Measurements from ENCODE around the gene CLCN6.

Gene CLCN6

DNA sequence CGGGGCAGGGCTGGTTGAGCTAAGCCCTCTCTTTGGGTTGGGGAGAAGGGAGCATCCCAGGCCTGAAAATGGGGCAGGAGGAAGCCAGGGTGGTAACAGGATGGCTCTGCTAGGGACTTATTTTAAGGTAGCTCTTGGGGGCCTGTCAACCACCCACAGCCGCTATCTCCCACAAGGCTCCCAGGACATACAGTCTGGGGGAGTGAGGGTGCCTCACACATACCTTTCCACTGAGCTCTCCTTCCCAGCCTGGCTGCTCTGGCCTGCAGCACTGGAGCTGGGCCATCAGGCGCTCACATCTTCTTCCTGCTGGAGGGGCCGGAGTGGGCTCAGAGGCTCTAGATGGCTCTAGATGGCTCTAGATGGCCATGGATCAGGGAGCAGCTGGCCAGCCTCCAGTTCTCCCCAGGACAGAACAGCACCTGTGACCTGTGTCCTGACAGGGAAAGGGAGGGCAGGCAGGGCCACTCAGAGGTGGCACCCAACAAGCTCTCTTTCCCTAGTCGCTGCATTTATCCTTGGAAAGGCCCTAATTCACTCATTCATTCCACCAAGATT lies 63.7 kb downstream of the CLCN6 start:
- TF ChIP-seq POLR2AphosphoS5 (IDR thresholded peaks at IDR 0.05; ENCODE audit: low read depth) = no peak
- TF ChIP-seq SPI1 (IDR thresholded peaks at IDR 0.05; ENCODE audit: borderline replicate concordance, low read depth) = no peak

DNA sequence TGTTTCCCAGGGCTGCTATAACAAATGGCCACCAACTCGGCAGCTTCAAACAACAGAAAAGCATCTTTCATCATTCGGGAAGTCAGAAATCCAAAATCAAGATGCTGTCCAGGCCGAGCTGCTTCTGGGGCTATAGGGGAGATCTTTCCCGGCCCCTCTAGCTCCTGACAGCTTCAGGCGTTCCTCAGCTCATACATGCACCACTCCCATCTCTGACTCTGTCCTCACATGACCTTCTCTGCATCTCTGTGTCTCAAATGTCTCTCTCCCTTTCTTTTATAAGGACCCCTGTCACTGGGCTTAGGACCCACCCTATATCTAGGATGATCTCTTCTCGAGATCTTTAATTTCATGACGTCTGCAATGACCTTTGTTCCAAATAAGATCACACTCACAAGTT lies 66.6 kb downstream of the CLCN6 start:
- Histone ChIP-seq H3K27ac (replicated peaks) (no peak overlapping the region), H3K4me3 (replicated peaks; ENCODE audit: insufficient read depth, low read length) (no peak overlapping the region), H3K27me3 (ENCODE audit: insufficient read depth, poor library complexity, severe bottlenecking) (no peaks in the 10 kb centered on the region)
- DNase-seq (ENCODE audit: low read depth in 1 of 2, low spot score in 1 of 2) = no peak
- TF ChIP-seq SPI1 (IDR thresholded peaks at IDR 0.05; ENCODE audit: borderline replicate concordance, low read depth) = no peak
- no peak for TF ChIP-seq GABPA (IDR thresholded peaks at IDR 0.05; ENCODE audit: low read depth)
- TF ChIP-seq, protein P1, sequence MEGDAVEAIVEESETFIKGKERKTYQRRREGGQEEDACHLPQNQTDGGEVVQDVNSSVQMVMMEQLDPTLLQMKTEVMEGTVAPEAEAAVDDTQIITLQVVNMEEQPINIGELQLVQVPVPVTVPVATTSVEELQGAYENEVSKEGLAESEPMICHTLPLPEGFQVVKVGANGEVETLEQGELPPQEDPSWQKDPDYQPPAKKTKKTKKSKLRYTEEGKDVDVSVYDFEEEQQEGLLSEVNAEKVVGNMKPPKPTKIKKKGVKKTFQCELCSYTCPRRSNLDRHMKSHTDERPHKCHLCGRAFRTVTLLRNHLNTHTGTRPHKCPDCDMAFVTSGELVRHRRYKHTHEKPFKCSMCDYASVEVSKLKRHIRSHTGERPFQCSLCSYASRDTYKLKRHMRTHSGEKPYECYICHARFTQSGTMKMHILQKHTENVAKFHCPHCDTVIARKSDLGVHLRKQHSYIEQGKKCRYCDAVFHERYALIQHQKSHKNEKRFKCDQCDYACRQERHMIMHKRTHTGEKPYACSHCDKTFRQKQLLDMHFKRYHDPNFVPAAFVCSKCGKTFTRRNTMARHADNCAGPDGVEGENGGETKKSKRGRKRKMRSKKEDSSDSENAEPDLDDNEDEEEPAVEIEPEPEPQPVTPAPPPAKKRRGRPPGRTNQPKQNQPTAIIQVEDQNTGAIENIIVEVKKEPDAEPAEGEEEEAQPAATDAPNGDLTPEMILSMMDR (IDR thresholded peaks at IDR 0.05; ENCODE audit: insufficient read depth, low read length) = no peak
- TF ChIP-seq, protein P2, sequence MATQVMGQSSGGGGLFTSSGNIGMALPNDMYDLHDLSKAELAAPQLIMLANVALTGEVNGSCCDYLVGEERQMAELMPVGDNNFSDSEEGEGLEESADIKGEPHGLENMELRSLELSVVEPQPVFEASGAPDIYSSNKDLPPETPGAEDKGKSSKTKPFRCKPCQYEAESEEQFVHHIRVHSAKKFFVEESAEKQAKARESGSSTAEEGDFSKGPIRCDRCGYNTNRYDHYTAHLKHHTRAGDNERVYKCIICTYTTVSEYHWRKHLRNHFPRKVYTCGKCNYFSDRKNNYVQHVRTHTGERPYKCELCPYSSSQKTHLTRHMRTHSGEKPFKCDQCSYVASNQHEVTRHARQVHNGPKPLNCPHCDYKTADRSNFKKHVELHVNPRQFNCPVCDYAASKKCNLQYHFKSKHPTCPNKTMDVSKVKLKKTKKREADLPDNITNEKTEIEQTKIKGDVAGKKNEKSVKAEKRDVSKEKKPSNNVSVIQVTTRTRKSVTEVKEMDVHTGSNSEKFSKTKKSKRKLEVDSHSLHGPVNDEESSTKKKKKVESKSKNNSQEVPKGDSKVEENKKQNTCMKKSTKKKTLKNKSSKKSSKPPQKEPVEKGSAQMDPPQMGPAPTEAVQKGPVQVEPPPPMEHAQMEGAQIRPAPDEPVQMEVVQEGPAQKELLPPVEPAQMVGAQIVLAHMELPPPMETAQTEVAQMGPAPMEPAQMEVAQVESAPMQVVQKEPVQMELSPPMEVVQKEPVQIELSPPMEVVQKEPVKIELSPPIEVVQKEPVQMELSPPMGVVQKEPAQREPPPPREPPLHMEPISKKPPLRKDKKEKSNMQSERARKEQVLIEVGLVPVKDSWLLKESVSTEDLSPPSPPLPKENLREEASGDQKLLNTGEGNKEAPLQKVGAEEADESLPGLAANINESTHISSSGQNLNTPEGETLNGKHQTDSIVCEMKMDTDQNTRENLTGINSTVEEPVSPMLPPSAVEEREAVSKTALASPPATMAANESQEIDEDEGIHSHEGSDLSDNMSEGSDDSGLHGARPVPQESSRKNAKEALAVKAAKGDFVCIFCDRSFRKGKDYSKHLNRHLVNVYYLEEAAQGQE (IDR thresholded peaks at IDR 0.05; ENCODE audit: insufficient replicate concordance, low read depth) = no peak
- TF ChIP-seq POLR2AphosphoS5 (IDR thresholded peaks at IDR 0.05; ENCODE audit: low read depth) = no peak

More for the DNA sequence above, 63.7 kb downstream of the CLCN6 start:
- H3K4me3 ChIP-seq (replicated peaks; ENCODE audit: insufficient read depth, low read length) = no peak overlapping the region
- H3K27me3 ChIP-seq (ENCODE audit: insufficient read depth, poor library complexity, severe bottlenecking) = no peaks in the 10 kb centered on the region
- DNase-seq (ENCODE audit: low read depth in 1 of 2, low spot score in 1 of 2) = no peak
- no peak overlapping the region for H3K27ac ChIP-seq (replicated peaks)

DNA sequence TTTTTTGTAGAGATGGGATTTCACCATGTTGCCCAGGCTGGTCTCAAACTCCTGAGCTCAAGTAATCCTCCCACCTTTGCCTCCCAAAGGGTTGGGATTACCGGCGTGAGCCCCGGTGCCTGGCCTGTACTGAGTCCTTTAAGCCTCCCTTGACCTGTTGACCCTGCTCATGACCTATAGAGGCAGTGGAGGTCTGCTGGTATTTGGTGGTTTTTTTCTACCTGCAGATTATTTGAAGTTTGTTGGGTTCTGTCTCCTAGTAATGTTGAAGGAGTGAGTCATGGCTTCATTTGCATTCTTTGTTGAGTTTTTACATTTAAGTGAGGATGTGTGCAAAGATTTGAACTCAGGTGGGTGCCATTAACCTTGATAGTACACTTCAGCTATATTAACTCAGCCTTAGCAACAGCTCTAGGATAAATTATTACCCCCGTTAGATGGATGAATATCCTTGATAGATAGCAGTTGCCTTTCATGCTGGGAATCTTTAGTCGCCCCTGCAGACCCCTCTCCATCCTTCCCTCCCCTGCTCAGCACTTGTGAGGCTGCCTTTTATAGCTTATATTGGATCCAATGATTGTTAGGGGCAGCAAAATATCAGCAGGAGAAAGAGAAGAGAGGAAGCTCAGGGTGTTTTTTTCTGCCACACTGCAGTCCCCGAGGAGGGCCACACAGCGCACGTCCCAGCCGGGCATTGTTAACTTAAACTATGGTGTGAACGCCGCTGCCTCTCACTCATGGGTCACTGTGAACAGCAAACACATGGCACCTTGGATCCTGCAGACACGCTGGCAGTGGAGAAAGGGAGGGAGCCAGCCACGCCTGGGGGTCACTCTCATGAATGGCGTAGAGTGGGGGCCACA lies 67.6 kb downstream of the CLCN6 start:
- Histone ChIP-seq H3K4me3 (replicated peaks; ENCODE audit: insufficient read depth, low read length) (no peak overlapping the region), H3K27me3 (ENCODE audit: insufficient read depth, poor library complexity, severe bottlenecking) (no peaks in the 10 kb centered on the region), H3K27ac (replicated peaks) (no peak overlapping the region)
- DNase-seq (ENCODE audit: low read depth in 1 of 2, low spot score in 1 of 2) = no peak
- TF ChIP-seq, protein P1 (IDR thresholded peaks at IDR 0.05; ENCODE audit: insufficient read depth, low read length) = no peak
- TF ChIP-seq GABPA (IDR thresholded peaks at IDR 0.05; ENCODE audit: low read depth) = no peak
- TF ChIP-seq, protein P2 (IDR thresholded peaks at IDR 0.05; ENCODE audit: insufficient replicate concordance, low read depth) = no peak
- TF ChIP-seq SPI1 (IDR thresholded peaks at IDR 0.05; ENCODE audit: borderline replicate concordance, low read depth) = no peak
- TF ChIP-seq POLR2AphosphoS5 (IDR thresholded peaks at IDR 0.05; ENCODE audit: low read depth) = no peak

DNA sequence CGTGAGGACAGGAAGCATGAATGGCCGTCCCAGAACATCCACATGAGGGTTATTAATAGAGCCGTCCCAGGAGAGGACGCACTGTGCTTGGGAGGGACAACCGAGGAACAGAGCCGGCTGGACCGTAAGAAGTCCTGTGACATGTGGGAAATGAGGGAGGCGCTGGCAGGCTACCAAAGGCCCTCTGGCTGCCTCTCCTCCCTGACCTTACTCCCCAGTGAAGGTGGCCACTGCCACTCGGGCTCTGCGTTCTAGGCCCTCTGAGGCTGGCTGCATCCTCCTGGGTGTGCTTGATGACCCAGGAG lies 68.2 kb downstream of the CLCN6 start:
- TF ChIP-seq, protein P1 (IDR thresholded peaks at IDR 0.05; ENCODE audit: insufficient read depth, low read length) = no peak
- TF ChIP-seq SPI1 (IDR thresholded peaks at IDR 0.05; ENCODE audit: borderline replicate concordance, low read depth) = no peak
- TF ChIP-seq POLR2AphosphoS5 (IDR thresholded peaks at IDR 0.05; ENCODE audit: low read depth) = no peak
- TF ChIP-seq GABPA (IDR thresholded peaks at IDR 0.05; ENCODE audit: low read depth) = no peak
- TF ChIP-seq, protein P2 (IDR thresholded peaks at IDR 0.05; ENCODE audit: insufficient replicate concordance, low read depth) = no peak
- no peak for DNase-seq (ENCODE audit: low read depth in 1 of 2, low spot score in 1 of 2)
- H3K4me3 ChIP-seq (replicated peaks; ENCODE audit: insufficient read depth, low read length) = no peak overlapping the region
- no peaks in the 10 kb centered on the region for H3K27me3 ChIP-seq (ENCODE audit: insufficient read depth, poor library complexity, severe bottlenecking)
- no peak overlapping the region for H3K27ac ChIP-seq (replicated peaks)

All from HL-60 (cell line).